Psoas muscle (tissue), 8 donors: ENCODE measurements around the gene MAP6. TPM values are rescaled to one million over a fixed set of nuclear protein-coding genes. Genes with fewer than 3 reads are reported as not detected.

Experiments
- ATAC-seq, 4 donors: fragments of 200-7000 bp; cut with Tn5 transposase; one replicate each; pipeline ENCODE4 v1.9.1; 2020; ENCODE audit warnings: moderate library complexity in 3 of 4, mild to moderate bottlenecking in 2 of 4
- DNase-seq, 2 donors: peaks; one replicate each; pipeline ENCODE4 v3.0.0-alpha.2; 2020
- H3K27ac ChIP-seq: fragments of 200-600 bp; one replicate; pipeline ENCODE4 v1.8.0; 2022
- H3K27me3 ChIP-seq, 3 donors: fragments of 200-600 bp in 1 of 3; one replicate each; pipeline versions ENCODE4 v1.6.1 to v1.8.0; 2013 to 2022; ENCODE audit warnings: low read length in 2 of 3, mild to moderate bottlenecking in 2 of 3, moderate library complexity in 1 of 3; ENCODE audit not compliant: insufficient read depth in 3 of 3
- H3K36me3 ChIP-seq, 2 donors: fragments of 200-600 bp in 1 of 2; one replicate each; pipeline versions ENCODE4 v1.6.1 to v1.8.0; 2013 to 2022; ENCODE audit warnings: low read depth in 1 of 2, mild to moderate bottlenecking in 1 of 2, moderate library complexity in 1 of 2; ENCODE audit not compliant: insufficient read depth in 1 of 2
- H3K4me1 ChIP-seq: fragments of 200-600 bp; one replicate; pipeline ENCODE4 v1.8.0; 2022
- H3K4me3 ChIP-seq: fragments of 200-600 bp; one replicate; pipeline ENCODE4 v1.8.0; 2022; ENCODE audit warnings: mild to moderate bottlenecking
- H3K9me3 ChIP-seq: fragments of 200-600 bp; one replicate; pipeline ENCODE4 v1.8.0; 2022
- CTCF ChIP-seq: fragments of 200-600 bp; IDR thresholded peaks from one replicate; pipeline ENCODE4 v1.8.0; 2022; ENCODE audit warnings: antibody characterized with exemption
- WGBS, 3 donors: extraction: QIAGEN DNeasy Blood & Tissue Kit; methylation state at CpG; one replicate each; pipeline versions ENCODE4 v1.1.6 to v1.1.7; 2013; 5-methylcytosine and 5-hydroxymethylcytosine counted together
- intact Hi-C, 2 donors: fragments of 100-400 bp; cut with DNase I; formaldehyde crosslinking; loops; one replicate each; pipeline versions ENCODE4 v1.11.0 to v1.14.2; 2022
- polyA plus RNA-seq, 3 donors: library from polyadenylated mRNA; stranded (reverse); fragments of 200-250 nt; gene quantifications; one replicate each; pipeline ENCODE4 v1.2.3, GENCODE V29; 2013
- total RNA-seq, 4 donors: library from RNA; stranded (reverse); fragmentation: NEBNext Ultra II Directional in 2 of 4; extraction: Animal tissue kit (Norgen Biotek cat#: 25700) in 2 of 4; gene quantifications; one replicate each; pipeline versions ENCODE4 v1.2.1 to v1.2.4, GENCODE V29; 2021 to 2023
- donor health status: healthy with polysubstance abuse.
- donor health status: DM: no; HTN: no; CAD: no; lungs with moderate emphysema.
- donor health status: Bipolar disorder and iron deficiency.
- donor health status: healthy.
- donor health status: DM: yes; HTN: yes; CAD: no.
- donor health status: DM: no; HTN: no; CAD: no.
- donor health status: DM: no; HTN: no; CAD: no.
- donor health status: DM: yes; HTN: yes; CAD: no.

The MAP6 gene
- total and polyA plus RNA-seq, 7 donors = 0.14 to 0.56 (median 0.26) TPM

GRCh38 chr11:75714211-75714610 lies 45.4 kb upstream of the MAP6 start:
- no peak for TF ChIP-seq CTCF

GRCh38 chr11:75706260-75706729 lies 37.5 kb upstream of the MAP6 start:
- DNase-seq (peak; percentile 67 to 80), ATAC-seq (peak; percentile 78 to 97 (median 94))
- TF ChIP-seq CTCF = peak; percentile 91
- Histone ChIP-seq H3K9me3 (no peaks in the 10 kb centered on the region), H3K4me3 (no peak overlapping the region), H3K27me3 (no peaks in the 10 kb centered on the region), H3K4me1 (no peaks in the 10 kb centered on the region), H3K27ac (no peak overlapping the region), H3K36me3 (no peaks in the 10 kb centered on the region)
- 2 to 5% (median 3%) methylated on average over 17 of the region's 17 CpGs for WGBS, 3 donors
- intact Hi-C loops = loop anchor here (2.0 to 10.0 kb wide), 3 partner anchors 141 to 161 kb away; partner anchors contain the start of gene SERPINH1 (in 1 of the 2)

More at GRCh38 chr11:75714211-75714610, 45.4 kb upstream of the MAP6 start:
- Histone ChIP-seq H3K9me3 (no peaks in the 10 kb centered on the region), H3K27ac (no peak overlapping the region), H3K36me3 (no peaks in the 10 kb centered on the region), H3K27me3 (no peaks in the 10 kb centered on the region), H3K4me1 (no peaks in the 10 kb centered on the region), H3K4me3 (no peak overlapping the region)
- ATAC-seq (no peak), DNase-seq (no peak)
- 87 to 92% (median 87%) methylated on average over 9 of the region's 9 CpGs for WGBS, 3 donors
- intact Hi-C loops = no loop called here

- 90 to 95% (median 93%) methylated on average over 3 of the region's 3 CpGs for WGBS, 3 donors
- no peak for DNase-seq
- intact Hi-C loops = loop anchor here (5.0 to 10.0 kb wide), 2 partner anchors 141 to 162 kb away; partner anchors contain the start of gene SERPINH1 (in 1 of the 2)
- Histone ChIP-seq H3K27me3 (no peaks in the 10 kb centered on the region), H3K9me3 (no peaks in the 10 kb centered on the region), H3K36me3 (no peaks in the 10 kb centered on the region), H3K27ac (no peak overlapping the region), H3K4me3 (no peak overlapping the region), H3K4me1 (no peaks in the 10 kb centered on the region)
- ATAC-seq = no peak
- TF ChIP-seq CTCF = no peak
Measured at GRCh38 chr11:75705541-75705940, 36.7 kb upstream of the MAP6 start.

- Histone ChIP-seq H3K9me3 (no peaks in the 10 kb centered on the region), H3K27ac (no peak overlapping the region), H3K36me3 (no peaks in the 10 kb centered on the region), H3K4me3 (no peak overlapping the region), H3K27me3 (no peaks in the 10 kb centered on the region), H3K4me1 (no peaks in the 10 kb centered on the region)
- intact Hi-C loops = loop anchor here in 1 of 2 donors (10.0 kb wide), 1 partner anchor 139 kb away; the partner anchor contains the start of gene SERPINH1
- WGBS, 3 donors = 86 to 92% (median 89%) methylated on average over 6 to 7 of the region's 7 CpGs
- ATAC-seq (no peak), DNase-seq (no peak)
- TF ChIP-seq CTCF = no peak
Measured at GRCh38 chr11:75703695-75704237, 34.9 kb upstream of the MAP6 start.
